ENCODE measurements around the gene POLE.

POLE gene

DNA sequence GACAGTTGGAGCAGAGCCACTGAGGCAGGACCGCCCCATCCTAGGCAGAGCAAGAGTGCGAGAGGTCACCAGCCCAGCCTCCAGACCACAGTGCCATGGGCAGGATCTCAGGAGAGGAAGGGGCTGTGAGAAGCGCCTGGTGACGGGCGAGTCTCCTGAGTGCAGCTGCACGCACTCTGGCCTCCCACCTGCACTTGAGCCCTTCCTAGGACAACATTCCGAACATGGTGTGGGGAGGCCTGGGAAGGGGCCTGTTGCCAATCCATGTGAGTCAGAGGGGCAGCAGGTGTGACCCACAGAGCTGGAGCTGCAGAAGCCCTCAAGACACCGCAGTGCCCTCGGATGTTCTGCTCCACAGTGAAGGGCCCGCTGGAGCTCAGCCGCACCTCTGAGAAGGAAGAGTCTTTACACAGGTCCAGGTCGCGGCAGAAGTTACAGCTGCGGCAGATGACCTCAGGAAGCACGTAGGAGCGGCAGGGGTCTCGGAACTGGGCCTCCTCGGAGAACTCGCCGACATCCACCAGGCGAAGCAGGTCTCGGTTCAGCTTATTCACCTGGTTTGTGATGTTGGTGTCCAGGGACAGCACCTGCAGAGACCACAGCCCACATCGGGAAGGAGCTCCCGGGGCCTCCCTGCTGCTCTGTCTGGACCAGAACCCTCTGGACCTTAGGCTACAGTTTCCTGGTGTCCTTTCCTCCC, 61.3 kb downstream of the POLE start:
- no peak for DNase-seq

DNA sequence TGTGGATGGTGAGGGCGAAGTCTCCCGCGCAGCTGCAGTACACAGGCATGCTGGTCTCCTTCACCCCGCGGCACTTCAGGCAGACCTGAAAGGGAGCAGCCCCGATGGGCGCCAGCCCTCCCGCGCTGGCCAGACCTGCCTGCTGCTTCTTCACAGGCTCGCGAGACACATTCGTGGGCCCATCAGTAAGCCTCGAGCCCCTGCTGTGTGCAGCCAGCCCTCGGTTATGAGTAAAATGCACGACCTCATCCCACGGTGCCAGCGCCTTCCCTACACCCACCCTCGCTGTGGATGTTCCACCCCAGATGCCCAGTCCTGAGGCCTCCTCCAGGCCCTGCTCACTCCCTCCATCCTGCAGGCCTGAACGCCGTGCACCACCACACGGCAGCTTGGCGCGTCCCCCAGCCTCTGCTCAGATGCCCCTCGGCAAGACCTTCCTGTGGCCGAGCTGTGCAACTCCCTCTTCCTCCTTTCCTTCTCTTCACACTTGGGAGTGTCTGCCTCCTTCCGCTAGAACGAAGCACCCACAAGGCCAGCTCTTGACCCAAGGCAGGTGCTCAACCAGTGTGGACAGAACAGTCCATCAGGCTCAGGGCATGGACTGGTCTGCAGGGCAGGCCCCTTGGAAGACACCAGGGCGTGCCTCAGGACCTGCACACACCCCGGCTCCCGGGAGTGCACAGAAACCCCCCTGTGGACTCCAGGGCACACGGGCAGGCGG, 62.1 kb downstream of the POLE start:
- no peak for DNase-seq

DNA sequence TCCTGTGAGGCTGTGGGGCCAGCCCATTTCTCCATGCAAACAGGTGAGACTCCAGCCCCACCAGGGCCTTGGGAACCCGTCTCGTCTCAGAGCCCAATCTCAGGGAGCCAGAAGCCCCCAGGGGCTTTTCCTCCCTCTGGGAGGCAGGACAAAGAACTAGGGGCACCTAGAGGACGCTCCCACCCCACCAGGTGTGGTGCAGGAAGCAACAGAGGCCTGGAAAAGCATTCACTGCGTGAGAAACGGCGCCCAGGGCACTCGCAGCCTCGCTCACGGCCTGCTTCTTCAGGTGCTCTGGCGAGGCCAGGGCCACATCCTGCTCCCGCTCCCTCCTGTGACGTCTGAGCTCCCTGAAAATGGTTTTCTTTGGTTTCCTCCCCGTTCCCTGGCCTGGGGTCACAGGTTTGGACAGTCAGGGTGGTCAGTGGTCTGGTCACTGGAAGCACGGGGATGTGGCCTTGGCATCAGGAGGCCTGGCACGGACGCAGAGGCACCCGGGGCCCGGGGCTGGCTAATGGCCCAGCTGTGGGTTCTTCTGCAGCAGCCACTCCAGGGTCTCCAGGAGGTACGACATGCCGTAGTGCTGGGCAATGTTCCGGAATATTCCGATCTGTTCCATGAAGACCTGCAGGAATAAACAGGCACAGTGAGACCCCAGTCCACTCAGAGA, 62.8 kb downstream of the POLE start:
- DNase-seq: no peak

DNA sequence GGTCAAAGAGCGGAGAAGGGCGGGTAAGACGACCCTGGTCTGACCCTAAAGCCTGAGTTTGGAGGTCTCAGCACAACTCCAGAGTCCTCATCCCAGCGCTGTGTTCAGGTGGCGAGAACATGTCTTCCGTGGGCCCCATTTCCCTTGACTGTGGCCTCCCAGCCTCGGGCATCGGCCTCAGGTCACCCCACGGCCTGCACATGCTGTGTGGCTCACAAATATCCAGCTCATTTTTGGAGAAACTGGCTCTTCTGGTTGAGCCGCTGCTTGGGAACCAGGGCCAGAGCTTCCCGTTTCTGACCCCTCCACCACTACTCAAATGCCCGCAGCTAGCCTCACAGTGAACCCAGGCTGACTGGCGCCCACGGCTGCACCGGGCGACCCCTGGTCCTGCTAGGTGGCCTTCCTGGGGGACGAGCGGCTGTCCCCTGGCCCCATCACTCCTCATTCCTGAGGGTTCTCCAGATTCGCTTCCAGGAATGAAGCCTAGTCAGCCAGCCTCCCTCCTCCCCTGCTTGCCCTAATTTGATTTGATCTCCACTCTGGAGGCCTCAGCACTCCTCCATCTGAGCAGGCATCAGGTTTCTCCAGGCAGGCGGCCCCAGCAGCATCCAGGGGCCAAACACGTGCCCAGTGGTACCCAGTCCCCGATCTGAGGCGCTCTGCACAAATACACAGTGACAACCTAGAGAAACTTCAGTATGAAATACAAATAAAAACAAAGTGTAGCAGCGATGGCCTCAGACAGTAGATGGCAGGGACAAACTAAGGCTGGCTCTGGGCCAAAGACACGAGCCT, 63.9 kb downstream of the POLE start:
- DNase-seq: no peak

DNA sequence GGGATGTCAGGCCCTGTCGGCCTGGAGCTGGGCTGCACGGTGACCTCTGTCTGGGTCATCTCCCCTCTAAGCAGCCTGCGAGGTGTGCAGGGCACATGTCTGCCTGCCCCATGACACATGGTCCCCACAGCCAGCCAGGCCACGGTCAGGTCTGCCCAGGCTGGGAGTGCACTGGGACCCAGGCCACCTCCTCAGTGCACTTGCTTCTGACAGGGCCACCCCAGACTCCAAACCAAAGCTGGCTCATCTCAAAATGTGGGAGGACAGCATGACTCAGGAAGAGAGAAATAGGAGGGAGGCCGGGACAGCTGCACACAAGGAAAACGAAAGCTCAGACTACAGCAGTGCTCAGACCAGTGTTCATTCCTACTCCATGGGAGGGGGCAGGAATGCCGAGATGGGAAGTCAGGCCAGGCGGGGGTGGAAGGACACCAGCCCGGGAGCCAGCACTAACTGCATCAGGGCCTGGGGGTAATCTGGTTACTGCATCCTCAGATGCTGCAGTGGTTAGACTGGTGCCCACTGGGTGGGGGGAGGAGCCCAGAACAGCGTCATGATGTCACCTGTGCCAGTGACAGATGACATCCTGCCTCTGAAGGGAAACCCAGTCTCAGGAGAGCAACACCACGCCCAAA, 64.6 kb downstream of the POLE start:
- DNase-seq: no peak

DNA sequence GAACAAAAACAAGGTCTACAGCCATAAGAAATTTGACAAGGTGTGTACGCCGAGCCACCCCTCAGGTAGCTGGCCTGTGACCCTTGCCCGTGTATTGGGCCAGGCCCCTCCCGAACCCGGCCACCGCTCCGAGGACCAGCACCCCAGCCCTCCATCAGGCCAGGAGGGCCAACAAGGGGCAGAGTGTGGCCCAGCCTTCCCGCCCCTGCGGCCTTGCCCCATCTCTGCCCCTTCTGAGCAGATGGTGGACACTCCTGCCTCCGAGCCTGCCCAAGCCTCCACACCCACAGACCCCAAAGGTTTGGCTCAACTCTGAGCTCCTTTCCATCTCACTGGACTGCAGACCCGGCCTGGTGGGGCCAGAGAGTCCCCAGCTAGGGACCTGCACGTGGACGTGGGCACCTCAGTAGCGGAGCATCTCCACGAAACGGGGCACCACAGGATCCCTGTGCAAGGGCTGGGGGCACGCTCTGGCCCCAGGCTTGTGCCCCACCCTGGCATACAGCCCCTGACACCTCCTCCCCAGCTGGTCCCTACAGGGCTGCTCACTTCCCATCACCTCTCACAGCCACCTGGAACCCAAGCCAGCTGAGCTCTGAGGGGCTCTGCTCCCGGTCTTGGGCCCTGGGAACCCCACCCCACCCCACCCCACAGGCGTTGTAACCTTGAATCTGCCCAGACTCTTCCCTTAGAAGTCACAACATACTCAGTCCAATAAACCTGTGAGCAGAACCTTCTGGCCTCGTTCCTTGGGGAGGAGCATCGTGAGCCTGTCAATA, 65.3 kb downstream of the POLE start:
- DNase-seq: no peak

DNA sequence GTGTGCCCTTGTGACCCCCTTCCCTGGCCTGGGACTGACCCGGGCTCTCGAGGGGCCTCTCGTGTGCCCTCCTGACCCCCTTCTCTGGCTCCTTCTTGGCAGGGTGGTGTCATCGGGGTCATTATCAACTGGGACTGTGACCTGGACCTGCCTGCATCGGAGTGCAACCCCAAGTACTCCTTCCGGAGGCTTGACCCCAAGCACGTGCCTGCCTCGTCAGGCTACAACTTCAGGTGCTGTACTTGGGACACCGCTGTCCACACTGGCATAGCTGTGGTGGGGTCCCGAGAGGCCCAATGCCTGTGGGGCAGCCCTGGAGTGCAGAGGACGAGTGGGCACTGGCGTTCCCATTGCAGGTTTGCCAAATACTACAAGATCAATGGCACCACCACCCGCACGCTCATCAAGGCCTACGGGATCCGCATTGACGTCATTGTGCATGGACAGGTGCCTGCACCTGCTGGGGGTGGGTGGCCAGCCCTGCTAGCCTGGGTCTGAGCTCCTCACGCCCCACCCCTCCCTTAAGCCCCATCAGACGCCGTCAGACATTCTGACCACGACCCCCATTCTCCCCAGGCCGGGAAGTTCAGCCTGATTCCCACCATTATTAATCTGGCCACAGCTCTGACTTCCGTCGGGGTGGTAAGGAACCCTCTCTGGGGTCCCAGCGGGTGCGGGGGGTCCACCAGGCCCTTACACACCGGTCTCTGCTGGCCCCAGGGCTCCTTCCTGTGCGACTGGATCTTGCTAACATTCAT, 66.1 kb downstream of the POLE start:
- no peak for DNase-seq

DNA sequence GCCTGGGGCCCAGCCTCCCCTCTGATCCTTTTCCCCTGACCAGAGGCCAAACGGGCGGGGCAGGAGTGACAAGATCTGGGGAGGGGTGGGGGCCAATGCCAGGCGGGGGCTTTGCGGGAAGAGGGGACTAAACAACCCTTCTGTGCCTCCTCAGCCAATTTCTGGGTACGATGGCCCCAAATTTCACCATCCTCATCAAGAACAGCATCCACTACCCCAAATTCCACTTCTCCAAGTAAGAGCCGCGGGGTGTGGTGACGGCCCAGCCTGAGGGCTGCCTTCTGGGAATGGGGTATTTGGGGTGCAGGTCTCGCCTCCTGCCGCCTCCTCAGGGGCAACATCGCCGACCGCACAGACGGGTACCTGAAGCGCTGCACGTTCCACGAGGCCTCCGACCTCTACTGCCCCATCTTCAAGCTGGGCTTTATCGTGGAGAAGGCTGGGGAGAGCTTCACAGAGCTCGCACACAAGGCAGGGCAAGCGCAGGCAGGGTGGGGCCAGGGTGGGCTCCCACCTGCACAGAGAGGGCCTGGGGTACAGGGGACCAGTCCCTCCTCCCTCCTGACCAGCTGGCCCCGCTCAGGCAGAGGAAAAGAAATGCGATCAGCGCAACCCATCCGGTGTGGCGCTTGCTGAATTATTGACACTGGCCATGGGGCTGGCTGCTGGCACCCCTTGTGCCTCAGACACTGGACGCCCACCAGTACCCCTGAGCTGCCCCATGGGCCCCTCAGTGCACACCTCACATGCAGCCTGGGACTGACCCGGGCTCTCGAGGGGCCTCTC, 66.8 kb downstream of the POLE start:
- DNase-seq: no peak

DNA sequence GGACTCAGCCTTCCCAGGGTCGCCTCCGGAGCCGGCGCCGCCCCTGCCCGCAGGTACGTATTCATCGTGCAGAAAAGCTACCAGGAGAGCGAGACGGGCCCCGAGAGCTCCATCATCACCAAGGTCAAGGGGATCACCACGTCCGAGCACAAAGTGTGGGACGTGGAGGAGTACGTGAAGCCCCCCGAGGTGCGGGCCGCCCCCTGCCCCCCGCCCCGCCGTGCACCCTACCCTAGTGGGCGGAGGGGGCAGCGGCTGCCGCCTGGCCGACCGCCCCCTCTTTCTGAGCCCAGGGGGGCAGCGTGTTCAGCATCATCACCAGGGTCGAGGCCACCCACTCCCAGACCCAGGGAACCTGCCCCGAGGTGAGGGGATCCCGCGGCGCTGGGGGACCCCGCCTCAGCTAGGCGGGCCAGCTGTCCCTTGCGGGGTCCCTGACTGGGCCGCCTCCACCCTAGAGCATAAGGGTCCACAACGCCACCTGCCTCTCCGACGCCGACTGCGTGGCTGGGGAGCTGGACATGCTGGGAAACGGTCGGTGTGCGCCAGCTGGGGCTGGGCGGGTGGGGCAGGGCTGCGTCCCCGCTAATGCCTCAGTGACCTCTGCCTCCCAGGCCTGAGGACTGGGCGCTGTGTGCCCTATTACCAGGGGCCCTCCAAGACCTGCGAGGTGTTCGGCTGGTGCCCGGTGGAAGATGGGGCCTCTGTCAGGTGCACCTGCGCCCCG, 67.6 kb downstream of the POLE start:
- DNase-seq: no peak

DNA sequence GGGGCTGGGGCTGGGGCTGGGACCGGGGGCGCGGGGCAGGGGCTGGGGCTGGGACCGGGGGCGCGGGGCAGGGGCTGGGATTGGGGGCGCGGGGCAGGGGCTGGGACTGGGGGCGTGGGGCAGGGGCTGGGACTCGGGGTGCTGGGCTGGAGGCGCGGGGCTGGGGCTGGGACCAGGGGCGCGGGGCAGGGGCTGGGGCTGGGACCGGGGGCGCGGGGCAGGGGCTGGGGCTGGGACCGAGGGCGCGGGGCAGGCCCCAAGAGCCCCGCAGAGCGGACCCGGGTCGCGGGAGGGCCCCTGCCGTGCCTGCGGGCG, 68.1 kb downstream of the POLE start:
- DNase-seq: no peak

DNA sequence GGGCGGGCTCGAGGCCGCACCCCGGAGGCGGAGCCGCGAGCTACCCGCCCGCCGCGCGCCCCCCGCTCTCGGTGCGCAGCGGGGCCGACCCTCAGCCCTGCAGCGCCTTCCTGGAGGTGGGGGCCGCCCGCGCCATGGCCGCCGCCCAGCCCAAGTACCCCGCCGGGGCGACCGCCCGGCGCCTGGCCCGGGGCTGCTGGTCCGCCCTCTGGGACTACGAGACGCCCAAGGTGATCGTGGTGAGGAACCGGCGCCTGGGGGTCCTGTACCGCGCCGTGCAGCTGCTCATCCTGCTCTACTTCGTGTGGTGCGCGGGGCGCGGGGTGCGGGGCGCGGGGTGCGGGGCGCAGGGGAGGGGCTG, 68.5 kb downstream of the POLE start, which contains the start of gene P2RX2:
Gene P2RX2, plus strand, starts transcription at position 94 of the 361 bp plus-strand sequence. Its CDS starts 41 bp downstream, at position 135.
- DNase-seq: no peak

DNA sequence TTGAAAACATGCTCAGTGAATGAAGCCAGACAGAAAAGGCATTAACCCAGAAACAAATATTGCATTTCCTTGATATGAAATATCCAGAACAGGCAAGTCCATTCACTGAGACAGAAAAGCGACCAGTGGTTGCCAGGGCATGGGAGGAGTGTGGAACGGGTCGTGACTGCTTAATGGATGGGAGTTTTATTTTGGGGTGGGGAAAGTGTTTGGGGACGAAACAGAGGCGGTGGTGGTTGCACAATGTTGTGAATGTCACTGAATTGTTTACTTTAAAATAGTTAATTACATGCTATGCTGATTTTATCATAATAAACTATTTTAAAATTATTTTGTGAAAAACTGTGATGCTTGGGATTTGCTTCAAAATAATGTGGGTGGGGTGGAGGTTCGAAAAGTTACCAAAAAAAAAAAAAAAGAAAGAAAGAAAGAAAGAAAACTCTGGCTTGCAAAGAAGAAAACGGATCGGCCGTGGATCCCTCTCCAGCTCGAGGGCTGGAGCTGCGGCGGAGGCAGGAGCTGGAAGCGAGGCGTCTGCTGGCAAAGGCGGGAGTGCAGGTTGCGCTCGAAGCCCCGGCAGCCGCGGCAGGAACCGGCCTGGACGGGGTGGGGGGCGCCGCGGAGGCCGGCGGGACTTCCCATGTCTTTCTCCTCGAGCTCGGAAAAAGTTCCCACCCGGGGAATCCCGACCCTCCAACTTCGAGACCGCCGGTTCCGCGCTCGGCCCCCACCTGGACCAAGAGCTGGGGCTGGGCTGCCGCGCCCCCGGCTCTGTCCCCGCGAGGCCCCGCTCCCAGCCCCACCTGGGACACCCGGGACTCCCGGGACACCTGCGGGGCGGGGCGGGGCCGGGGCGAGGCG, 69.1 kb downstream of the POLE start:
- no peak for DNase-seq

DNA sequence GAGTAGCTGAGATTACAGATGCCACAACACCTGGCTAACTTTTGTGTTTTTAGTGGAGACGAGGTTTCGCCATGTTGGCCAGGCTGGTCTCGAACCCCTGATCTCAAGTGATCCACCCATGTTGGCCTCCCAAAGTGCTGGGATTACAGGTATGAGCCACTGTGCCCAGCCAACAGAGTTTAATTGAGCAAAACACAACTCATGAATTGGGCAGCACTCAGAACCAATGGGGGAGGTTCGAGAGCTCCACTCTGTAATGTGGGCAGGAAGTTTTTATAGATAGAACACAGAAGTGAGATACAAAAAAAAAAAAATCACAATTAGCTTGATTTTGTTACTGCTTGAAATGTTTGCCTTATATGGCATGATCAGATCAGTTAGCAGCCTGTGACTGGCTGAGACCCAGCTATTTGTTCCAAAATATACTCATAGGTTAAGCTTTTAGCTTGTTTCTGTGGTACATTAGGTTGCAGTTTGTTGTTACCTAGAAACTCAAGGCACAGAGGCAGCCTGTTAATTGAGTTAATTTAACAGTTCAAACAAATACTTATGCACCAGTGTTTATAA, 69.9 kb downstream of the POLE start:
- no peak for DNase-seq

DNA sequence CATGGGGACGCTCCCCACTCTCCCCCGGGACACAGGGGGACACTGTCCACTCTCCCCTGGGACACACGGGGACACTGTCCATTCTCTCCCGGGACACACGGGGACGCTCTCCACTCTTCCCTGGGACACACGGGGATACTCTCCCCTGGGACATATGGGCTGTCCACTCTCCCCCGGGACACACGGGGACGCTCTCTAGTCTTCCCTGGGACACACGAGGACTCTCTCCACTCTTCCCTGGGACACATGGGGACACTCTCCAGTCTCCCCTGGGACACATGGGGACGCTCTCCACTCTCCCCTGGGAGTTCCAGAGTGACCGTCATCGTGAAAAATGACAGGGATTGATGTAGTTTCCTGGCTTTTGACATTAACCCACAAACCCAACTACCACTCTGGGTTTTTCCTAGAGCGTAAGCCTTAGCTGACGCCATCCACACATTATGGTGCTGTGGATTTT, 71.5 kb downstream of the POLE start:
- no peak for DNase-seq

DNA sequence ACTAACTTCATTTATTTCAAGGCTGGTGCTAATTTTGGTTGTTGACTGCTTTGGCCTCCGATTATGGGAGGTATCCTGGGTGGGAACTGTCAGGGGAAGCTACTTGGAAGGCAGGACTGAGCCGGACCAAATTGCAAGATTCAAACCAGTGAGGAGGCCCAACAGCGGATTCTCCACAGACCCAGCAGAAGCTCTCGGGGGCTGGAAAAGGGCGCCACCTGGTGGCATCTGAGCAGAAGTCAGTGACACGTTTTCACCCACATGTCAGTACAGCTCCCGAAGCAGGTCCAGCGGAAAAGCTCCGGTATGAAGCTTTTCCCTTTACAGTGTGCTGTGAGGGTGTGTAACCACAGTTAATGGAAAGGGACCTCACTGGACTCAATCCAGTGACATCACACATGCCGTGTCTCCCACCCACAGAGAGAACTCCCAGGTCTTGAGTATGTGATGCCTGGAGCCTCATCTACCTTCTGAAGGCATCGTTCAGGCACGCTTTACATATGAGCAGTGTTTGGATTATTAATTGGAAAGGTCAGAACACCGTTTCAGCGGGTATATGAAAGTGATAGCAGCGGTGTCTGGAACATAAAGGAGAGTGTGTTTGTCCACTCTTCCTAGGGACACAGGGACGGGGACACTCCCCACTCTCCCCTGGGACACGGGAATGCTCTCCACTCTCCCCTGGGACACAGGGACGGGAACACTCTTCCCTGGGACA, 72.1 kb downstream of the POLE start:
- peak; percentile 66 for DNase-seq

DNA sequence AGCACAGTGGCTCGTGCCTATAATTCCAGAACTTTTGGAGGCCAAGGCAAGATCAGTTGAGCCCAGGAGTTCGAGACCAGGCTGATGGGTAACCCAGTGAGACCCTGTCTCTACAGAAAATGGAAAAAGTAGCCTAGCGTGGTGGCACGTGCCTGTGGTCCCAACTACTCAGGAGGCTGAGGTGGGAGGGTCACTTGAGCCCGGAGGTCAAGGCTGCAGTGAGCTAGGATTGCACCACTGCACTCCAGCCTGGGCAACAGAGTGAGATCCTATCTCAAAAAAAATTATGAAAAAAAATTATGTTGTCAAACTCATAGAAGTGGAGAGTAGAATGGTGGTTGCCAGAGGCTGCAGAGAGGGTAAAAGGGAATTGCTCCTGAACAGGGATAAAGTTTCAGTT, 73.1 kb downstream of the POLE start:
- DNase-seq: no peak

DNA sequence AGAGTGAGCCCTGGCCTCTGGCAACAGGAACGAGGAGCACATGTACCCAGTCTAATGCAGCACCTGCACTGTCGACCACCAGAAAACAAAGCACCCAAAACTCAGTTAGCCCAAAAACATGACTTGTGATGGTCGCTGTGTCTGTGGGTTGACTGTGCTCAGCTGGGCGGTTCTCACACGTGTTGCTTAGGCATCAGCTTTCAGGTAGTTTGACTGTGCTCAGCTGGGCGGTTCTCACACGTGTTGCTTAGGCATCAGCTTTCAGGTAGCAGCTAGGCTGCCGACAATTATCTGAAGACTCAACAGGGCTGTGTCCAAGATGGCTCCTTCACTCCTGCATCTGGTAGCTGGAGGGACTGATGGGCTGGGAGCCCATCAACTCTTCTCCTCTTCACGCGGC, 75.5 kb downstream of the POLE start:
- no peak for DNase-seq
